GM19455 (cell line): ENCODE data around the gene PAK1IP1.
"Not testable (repeated sequence)": the region's sequence is repeated elsewhere in the genome, so short reads cannot be mapped to it uniquely, and the experiment has no call there.

Experiments
- ATAC-seq: cut with Tn5 transposase; IDR thresholded peaks from one replicate; pipeline ENCODE4 v1.9.1; 2021; ENCODE audit not compliant: unreplicated experiment

Gene PAK1IP1

DNA sequence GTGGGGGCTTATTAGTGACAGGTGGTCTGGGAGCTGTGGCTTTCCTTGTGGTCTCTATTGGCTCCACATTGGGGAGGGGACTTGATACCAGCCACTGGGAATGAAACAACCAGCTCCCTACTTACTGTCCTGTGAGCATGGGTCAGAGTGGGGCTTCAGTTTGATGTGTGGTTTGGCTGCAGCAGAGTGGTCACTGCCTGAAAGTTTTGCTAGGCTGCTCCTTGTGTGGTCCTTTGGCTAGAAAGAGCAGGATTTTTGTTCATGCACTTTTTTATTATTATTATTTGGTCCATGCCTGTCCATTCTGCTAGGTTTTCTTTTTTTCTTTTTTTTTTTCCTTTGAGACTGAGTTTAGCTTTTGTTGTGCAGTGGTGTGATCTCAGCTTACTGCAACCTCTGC is 45.3 kb downstream of the PAK1IP1 start:
- no peak for ATAC-seq

DNA sequence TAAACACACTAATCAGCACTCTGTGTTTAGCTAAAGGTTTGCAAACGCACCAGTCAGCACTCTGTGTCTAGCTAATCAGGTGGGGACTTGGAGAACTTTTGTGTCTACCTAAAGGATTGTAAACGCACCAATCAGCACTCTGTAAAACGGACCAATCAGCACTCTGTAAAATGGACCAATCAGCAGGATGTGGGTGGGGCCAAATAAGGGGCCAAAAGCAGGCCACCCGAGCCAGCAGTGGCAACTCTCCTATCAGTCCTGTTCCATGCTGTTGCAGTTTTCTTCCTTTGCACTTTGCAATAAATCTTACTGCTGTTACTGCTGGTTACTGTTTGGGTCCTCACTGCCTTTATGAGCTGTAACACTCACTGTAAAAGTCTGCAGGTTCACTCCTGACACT is 46.9 kb downstream of the PAK1IP1 start:
- not testable (repeated sequence) for ATAC-seq

DNA sequence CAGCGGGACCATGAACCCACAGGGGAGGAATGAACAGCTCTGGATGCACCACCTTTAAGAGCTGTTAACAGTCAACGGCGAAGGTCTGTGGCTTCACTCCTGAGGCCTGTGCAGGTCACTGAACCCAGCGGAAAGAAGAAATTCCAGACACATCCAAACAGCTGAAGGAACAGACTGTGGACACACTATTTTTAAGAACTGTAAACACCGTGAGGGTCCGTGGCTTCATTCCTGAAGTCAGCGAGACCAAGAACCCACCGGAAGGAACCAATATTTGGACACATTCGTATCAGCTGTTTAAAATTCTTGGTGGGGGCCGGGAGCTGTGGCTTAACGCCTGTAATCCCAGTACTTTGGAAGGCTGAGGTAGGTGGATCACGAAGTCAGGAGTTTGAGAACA is 47.5 kb downstream of the PAK1IP1 start:
- no peak for ATAC-seq

DNA sequence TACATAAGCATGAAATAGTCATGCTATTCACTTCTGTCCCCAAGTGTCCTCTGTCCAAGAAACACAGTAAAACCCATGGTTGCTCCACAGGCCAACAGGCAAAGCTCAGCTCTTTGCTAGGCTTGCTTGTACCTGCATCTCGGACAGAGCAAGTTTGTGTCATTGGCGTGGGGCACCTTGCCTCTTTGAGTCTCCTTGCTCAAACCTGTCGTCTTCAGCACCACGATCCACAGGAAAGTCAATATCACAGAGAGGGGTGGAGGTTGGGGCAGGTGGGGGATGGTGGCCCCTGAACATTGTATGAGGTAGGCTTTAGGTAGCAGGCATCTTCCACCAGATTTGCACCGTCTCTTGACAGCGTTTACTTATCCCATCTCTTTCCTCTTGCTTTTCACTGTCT is 48.7 kb downstream of the PAK1IP1 start:
- ATAC-seq, result no peak

DNA sequence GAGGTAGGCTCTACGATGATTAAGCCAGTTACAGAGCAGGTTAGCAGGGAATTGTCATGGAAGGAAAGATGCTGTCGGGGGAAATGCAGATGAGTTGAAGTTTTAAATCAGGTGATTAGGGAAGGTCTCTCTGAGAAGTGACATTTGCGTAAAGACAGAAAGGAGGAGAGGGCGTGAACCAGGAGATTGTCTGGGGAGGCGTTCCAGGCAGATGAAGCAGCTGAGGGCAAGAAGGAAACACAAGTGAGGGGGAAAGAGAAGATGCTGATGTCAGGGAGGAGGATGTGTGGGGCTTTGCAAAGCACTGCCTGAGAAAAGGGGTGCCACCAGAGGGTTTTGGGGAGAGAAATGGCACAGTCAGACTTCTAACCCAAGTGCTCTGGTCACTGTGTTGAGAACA is 50.3 kb downstream of the PAK1IP1 start:
- no peak for ATAC-seq

DNA sequence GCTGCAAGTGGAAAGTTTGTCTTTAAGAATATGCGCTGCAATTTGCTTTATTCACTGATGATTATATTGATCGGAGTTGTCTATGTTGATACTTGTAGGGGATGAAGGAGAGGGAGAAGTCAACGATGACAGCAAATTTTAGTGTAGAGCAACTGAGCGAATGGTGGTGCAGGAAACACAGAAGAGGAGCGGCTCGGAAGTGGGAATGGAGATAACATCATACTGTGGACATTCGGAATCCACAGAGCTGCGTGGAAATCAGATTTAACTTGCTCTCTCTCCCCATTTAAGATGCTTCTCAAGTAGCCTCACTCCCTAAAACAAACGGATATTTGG is 52.1 kb downstream of the PAK1IP1 start:
- no peak for ATAC-seq

DNA sequence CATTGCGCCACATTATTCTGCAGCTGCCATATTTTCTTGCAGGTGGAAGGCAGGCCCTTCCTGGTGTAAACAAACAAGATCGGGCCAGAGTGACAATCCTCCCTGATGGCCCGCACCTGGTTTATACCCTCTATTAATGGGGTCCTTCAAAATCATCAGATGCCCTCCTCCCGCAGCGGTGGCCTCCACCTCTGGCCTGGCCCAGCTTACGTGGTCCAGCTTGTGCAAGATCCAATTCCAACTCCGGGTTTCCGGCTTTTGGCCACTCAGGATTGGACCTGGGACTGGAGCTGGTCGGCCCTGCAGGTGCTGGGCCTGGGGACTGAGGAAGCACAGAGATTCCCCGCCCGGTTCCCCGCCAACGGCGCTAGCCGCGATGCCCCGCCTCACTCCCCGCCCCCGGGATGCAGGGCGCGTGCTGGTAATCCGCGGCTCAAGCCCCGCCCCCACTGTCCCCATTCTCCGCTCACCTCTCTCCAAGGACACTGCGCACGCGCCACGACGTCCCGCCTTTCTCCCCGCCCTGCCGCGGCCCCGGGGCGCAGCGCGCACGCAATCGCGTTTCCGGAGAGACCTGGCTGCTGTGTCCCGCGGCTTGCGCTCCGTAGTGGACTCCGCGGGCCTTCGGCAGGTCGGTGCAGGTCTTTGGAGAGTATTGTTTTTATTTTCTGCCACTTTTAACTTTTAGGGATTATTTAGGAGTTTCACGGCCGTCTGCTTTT is 52.6 kb downstream of the PAK1IP1 start, which contains the start of gene TMEM14B:
TSS of gene TMEM14B (plus strand) at position 555 of the 722 bp plus-strand sequence. CDS start 1,441 bp downstream, outside the sequence.
- ATAC-seq, result peak; percentile 96

DNA sequence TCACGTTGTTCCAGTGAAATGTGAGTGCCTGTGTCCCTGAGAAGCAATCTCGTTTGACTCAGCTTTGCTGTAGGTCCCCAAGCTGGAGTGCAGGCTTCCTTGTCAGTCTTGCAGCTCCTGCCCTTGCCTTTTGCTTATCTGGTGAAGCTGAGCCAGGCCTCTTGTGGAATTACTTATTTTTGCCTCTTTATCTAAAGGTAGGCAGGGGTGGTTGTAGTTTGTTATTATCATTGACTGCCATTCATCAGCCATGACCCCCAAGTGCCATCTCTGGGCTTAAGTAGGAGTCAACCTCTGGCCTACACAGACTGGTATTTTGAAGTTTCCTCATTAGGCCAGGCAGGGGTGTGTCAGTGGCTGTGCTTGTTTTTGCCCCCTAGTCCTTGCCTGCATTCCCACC is 55.0 kb downstream of the PAK1IP1 start:
- ATAC-seq, result no peak

DNA sequence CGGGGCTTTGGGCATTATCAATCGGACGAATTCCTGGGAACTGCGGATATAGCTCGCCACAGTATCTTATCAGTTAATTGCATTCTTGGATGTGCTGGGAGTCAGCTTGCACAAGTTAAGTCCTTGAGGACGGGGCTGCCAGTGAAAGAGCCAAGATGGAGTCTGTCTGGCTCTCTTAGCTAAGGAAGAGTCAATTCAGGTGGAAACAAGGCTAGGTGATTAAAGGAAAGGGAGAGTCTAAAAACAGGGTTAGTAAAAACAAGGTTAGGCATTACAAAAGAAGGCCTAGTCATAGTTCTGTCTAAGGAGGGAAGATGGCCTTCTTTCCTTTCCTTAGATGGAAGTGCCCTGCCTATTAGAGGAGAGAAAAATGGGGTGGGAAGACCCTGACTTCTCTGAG is 55.8 kb downstream of the PAK1IP1 start:
- ATAC-seq, result not testable (repeated sequence)

DNA sequence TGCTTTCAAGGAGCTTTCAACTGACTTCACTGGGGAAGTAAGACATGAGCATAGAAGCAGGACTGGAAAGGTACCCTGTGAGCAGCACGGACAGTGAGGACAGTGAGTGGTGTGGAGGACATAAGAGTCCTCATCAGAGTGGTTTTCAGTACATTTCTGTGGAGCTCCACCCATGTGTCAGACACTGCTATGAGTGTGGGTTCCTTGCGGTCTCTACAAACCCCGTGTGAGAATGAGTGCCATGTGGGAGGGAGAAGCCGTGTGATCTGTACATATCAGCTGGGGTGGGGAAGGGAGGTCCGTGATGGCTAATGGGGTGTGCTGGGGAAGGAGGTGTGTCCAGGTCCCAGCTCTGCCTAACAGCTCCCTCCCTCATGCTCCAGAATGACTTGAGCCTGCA is 57.0 kb downstream of the PAK1IP1 start:
- not testable (repeated sequence) for ATAC-seq

DNA sequence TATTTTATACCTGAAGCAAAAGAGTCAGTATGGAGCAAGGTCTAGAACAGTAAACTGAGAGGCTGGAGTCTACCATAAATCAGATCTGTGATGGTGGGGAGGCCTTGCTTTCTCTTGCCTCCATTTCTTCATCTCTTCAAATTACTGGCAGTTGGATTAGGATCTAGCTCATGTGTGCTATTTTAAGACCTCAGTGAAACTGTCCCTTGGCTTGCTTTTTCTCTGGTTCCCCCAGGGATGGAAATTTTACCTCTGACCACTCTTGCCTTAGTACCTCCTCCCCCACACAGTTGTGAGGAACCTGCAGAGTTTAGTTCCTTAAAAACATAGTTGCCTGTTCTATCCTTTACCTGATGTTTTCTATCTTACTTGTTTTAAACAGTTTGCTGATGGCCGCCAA is 61.3 kb downstream of the PAK1IP1 start:
- ATAC-seq, result no peak
